Lower lobe of right lung (tissue), 2 donors: Measurements from ENCODE around the gene GK2. TPM values are rescaled to one million over a fixed set of nuclear protein-coding genes. Genes with fewer than 3 reads are reported as not detected.

Source experiments
- ATAC-seq, 2 donors: fragments of 200-7000 bp; cut with Tn5 transposase; one replicate each; pipeline ENCODE4 v1.9.1; 2020 to 2022; ENCODE audit warnings: mild to moderate bottlenecking in 2 of 2, moderate library complexity in 2 of 2
- DNase-seq: peaks from one replicate; pipeline ENCODE4 v3.0.0-alpha.2; 2020
- H3K27ac ChIP-seq: fragments of 200-600 bp; one replicate; pipeline ENCODE4 v1.8.0; 2022
- H3K27me3 ChIP-seq: fragments of 200-600 bp; one replicate; pipeline ENCODE4 v1.8.0; 2022; ENCODE audit warnings: low read depth
- H3K36me3 ChIP-seq: fragments of 200-600 bp; one replicate; pipeline ENCODE4 v1.8.0; 2022; ENCODE audit warnings: mild to moderate bottlenecking
- H3K4me1 ChIP-seq: fragments of 200-600 bp; one replicate; pipeline ENCODE4 v1.8.0; 2022
- H3K4me3 ChIP-seq: fragments of 200-600 bp; one replicate; pipeline ENCODE4 v1.8.0; 2022; ENCODE audit warnings: mild to moderate bottlenecking
- H3K9me3 ChIP-seq: fragments of 200-600 bp; one replicate; pipeline ENCODE4 v1.8.0; 2022
- CTCF ChIP-seq: fragments of 200-600 bp; IDR thresholded peaks from one replicate; pipeline ENCODE4 v1.8.0; 2022; ENCODE audit warnings: antibody characterized with exemption, mild to moderate bottlenecking
- intact Hi-C: fragments of 100-400 bp; cut with DNase I; formaldehyde crosslinking; loops from one replicate; pipeline ENCODE4 v1.11.0; 2022
- total RNA-seq: library from RNA; stranded (reverse); fragmentation: NEBNext Ultra II Directional; extraction: Animal tissue kit (Norgen Biotek cat#: 25700); gene quantifications from one replicate; pipeline ENCODE4 v1.2.1, GENCODE V29; 2021
- donor health status: DM: no; HTN: yes; CAD: no; lungs with severe emphysema.

GK2 gene
- total RNA-seq, 1 donor from 2014 or later: not detected

DNA sequence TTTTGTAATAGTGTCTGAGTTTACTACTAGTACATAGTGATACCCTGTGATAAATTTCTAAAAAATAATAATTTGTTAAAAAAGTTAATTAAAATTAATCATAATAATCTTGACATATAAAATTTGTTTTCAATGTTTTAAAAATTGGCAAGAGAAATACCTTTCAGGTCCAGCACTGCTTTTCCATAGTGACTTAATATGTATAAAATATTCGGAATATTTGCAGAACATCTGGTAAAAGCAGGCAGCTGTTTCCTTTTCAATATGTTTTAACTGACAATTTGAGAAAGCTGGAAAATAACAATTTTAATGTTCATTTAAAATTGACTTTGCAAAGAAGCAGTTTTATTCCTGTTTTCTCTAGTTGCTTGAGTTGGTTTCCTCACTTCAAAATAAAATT is 17.6 kb upstream of the GK2 start:
- ATAC-seq: no peak
- no peaks in the 10 kb centered on the region for H3K27me3 ChIP-seq
- intact Hi-C loops: no loop called here
- no peaks in the 10 kb centered on the region for H3K4me1 ChIP-seq
- TF ChIP-seq CTCF: no peak
- no peak overlapping the region for H3K27ac ChIP-seq
- no peaks in the 10 kb centered on the region for H3K36me3 ChIP-seq
- DNase-seq: no peak
- no peaks in the 10 kb centered on the region for H3K9me3 ChIP-seq
- no peak overlapping the region for H3K4me3 ChIP-seq

DNA sequence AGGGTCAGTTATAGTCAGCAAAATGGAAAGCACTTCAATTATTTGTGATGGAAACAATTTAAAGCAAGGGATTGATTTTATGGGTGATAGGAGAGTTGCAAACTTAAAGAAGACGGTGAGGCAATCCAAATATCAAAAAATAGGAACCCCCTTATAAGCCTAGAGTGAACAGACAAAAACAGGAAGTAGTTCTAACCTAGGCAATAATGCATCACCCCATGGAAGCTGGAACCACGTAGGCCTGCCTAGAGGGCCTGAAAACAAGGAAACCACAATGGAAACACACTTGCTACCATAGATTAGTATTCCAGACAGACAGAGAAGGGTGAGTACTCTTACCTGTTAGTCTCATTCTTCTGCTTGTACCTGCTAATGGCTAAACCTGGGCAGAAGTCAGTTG is 13.5 kb upstream of the GK2 start:
- H3K27ac ChIP-seq: no peak overlapping the region
- DNase-seq (no peak), ATAC-seq (no peak)
- no peak for TF ChIP-seq CTCF
- H3K4me1 ChIP-seq: no peaks in the 10 kb centered on the region
- H3K27me3 ChIP-seq: no peaks in the 10 kb centered on the region
- H3K4me3 ChIP-seq: no peak overlapping the region
- intact Hi-C loops: no loop called here
- no peaks in the 10 kb centered on the region for H3K9me3 ChIP-seq
- no peaks in the 10 kb centered on the region for H3K36me3 ChIP-seq

- DNase-seq: no peak
These were observed 5.9 kb upstream of the GK2 start for GRCh38 chr4:79413886-79414285.

GRCh38 chr4:79413032-79413885 is 5.2 kb upstream of the GK2 start:
- no peak for TF ChIP-seq CTCF
- Histone ChIP-seq H3K9me3 (no peaks in the 10 kb centered on the region), H3K27ac (no peak overlapping the region), H3K4me3 (no peak overlapping the region), H3K27me3 (no peaks in the 10 kb centered on the region), H3K36me3 (no peaks in the 10 kb centered on the region), H3K4me1 (no peaks in the 10 kb centered on the region)
- intact Hi-C loops: no loop called here
- no peak for ATAC-seq
- DNase-seq: no peak

More at GRCh38 chr4:79413886-79414285, 5.9 kb upstream of the GK2 start:
- Histone ChIP-seq H3K4me3 (no peak overlapping the region), H3K4me1 (no peaks in the 10 kb centered on the region), H3K27me3 (no peaks in the 10 kb centered on the region), H3K9me3 (no peaks in the 10 kb centered on the region), H3K27ac (no peak overlapping the region), H3K36me3 (no peaks in the 10 kb centered on the region)
- intact Hi-C loops: no loop called here
- ATAC-seq: no peak
- no peak for TF ChIP-seq CTCF

DNA sequence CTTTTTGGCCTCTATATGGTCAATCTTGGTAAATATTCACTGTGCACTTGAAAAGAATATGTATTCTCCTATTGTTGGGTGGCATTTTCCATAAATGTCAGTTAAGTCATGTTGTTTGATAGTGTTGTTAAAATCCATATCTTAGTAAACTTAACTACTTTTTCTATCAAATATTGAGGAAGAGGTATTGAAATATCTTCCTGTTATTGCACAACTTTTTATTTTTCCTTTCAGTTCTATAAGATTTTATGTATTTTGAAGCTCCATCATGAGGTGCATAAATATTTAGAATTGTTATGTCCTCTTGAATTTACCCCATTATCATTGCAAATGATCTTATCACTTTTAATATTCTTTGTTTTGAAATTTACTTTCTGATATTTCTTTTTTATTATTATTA is 3.4 kb downstream of the GK2 start:
- no peaks in the 10 kb centered on the region for H3K36me3 ChIP-seq
- H3K4me3 ChIP-seq: no peak overlapping the region
- no peak overlapping the region for H3K27ac ChIP-seq
- DNase-seq (no peak), ATAC-seq (no peak)
- no peaks in the 10 kb centered on the region for H3K4me1 ChIP-seq
- TF ChIP-seq CTCF: no peak
- H3K27me3 ChIP-seq: no peaks in the 10 kb centered on the region
- intact Hi-C loops: no loop called here
- H3K9me3 ChIP-seq: no peaks in the 10 kb centered on the region
